ENCODE measurements around the gene PSME1.

PSME1 gene

GRCh38 chr14:24171422-24172260 lies 35.6 kb downstream of the PSME1 start, which contains the start of gene REC8:
Gene REC8, plus strand, starts transcription at chr14:24172080. Its CDS starts 473 bp downstream, at chr14:24172553.
- in situ Hi-C loops (cut with MboI; ENCODE audit: low sequenced_read_pairs, unreplicated experiment), result no loop called here
- TF ChIP-seq CTCF (IDR thresholded peaks at IDR 0.05; ENCODE audit: borderline replicate concordance, control extremely low read depth, extremely low read depth, insufficient read depth, missing control alignments), result no peak
- DNase-seq (ENCODE audit: low spot score), result peak; percentile 96

GRCh38 chr14:24172261-24172860 lies 36.4 kb downstream of the PSME1 start:
- in situ Hi-C loops (cut with MboI; ENCODE audit: low sequenced_read_pairs, unreplicated experiment), result no loop called here
- no peak for TF ChIP-seq CTCF (IDR thresholded peaks at IDR 0.05; ENCODE audit: borderline replicate concordance, control extremely low read depth, extremely low read depth, insufficient read depth, missing control alignments)
- DNase-seq (ENCODE audit: low spot score), result no peak

- in situ Hi-C loops (cut with MboI; ENCODE audit: low sequenced_read_pairs, unreplicated experiment), result no loop called here
- TF ChIP-seq CTCF (IDR thresholded peaks at IDR 0.05; ENCODE audit: borderline replicate concordance, control extremely low read depth, extremely low read depth, insufficient read depth, missing control alignments), result no peak
- DNase-seq (ENCODE audit: low spot score), result no peak
These were observed 36.9 kb downstream of the PSME1 start for GRCh38 chr14:24172871-24173281.

- no peak for DNase-seq (ENCODE audit: low spot score)
- in situ Hi-C loops (cut with MboI; ENCODE audit: low sequenced_read_pairs, unreplicated experiment), result no loop called here
- no peak for TF ChIP-seq CTCF (IDR thresholded peaks at IDR 0.05; ENCODE audit: borderline replicate concordance, control extremely low read depth, extremely low read depth, insufficient read depth, missing control alignments)
These were observed 40.6 kb downstream of the PSME1 start for GRCh38 chr14:24176599-24176998.

- TF ChIP-seq CTCF (IDR thresholded peaks at IDR 0.05; ENCODE audit: borderline replicate concordance, control extremely low read depth, extremely low read depth, insufficient read depth, missing control alignments), result no peak
- in situ Hi-C loops (cut with MboI; ENCODE audit: low sequenced_read_pairs, unreplicated experiment), result no loop called here
- DNase-seq (ENCODE audit: low spot score), result no peak
These were observed 41.2 kb downstream of the PSME1 start for GRCh38 chr14:24177041-24177825.

GRCh38 chr14:24177891-24178290 lies 41.9 kb downstream of the PSME1 start:
- DNase-seq (ENCODE audit: low spot score), result no peak
- no peak for TF ChIP-seq CTCF (IDR thresholded peaks at IDR 0.05; ENCODE audit: borderline replicate concordance, control extremely low read depth, extremely low read depth, insufficient read depth, missing control alignments)
- in situ Hi-C loops (cut with MboI; ENCODE audit: low sequenced_read_pairs, unreplicated experiment), result no loop called here
